Naive thymus-derived CD4-positive, alpha-beta T cell (primary cell): ENCODE data around the gene GPR26. TPM values are rescaled to one million over a fixed set of nuclear protein-coding genes. Genes with fewer than 3 reads are reported as not detected.
A peak's percentile ranks its signal among the peaks of the same experiment; 100 is the strongest.

ENCODE experiments used
- ATAC-seq: fragments of 150-1000 bp; cut with Tn5 transposase; 2 replicates; pipeline ENCODE4 v1.10.0; 2021; ENCODE audit warnings: mild to moderate bottlenecking, moderate library complexity
- CTCF ChIA-PET: fragments of 350-600 bp; sonication (Branson Sonifier 250); formaldehyde crosslinking; loops from one replicate; lab custom pipeline; 2021; ENCODE audit warnings: antibody characterized with exemption; lab: Charles Lee
- POLR2A ChIA-PET: fragments of 350-600 bp; sonication (Branson Sonifier 250); formaldehyde crosslinking; loops from one replicate; lab custom pipeline; 2021; ENCODE audit warnings: antibody characterized with exemption, inconsistent platforms; lab: Charles Lee
- DNase-seq, 9 donors: peaks; one replicate each; pipeline versions ENCODE4 v3.0.0 to v3.0.0-alpha.2; 2020 to 2022; ENCODE audit warnings: mixed read lengths in 1 of 9
- H3K27ac ChIP-seq: one replicate; pipeline ENCODE4 v1.7.0; 2013; ENCODE audit warnings: mild to moderate bottlenecking, low read depth, low read length, moderate library complexity
- H3K27me3 ChIP-seq, 2 donors: one replicate each; pipeline ENCODE4 v1.7.0; 2013; ENCODE audit warnings: low read length in 2 of 2, mild to moderate bottlenecking in 2 of 2, moderate library complexity in 2 of 2; ENCODE audit not compliant: control insufficient read depth in 2 of 2, insufficient read depth in 2 of 2
- H3K36me3 ChIP-seq, 3 experiments: 1 replicate in 2 of 3; 2 replicates in 1 of 3; pipeline ENCODE4 v1.7.0; 2013; ENCODE audit warnings: low read length in 3 of 3, mild to moderate bottlenecking in 3 of 3, moderate library complexity in 1 of 3; ENCODE audit not compliant: insufficient read depth in 3 of 3, control insufficient read depth in 2 of 3
- H3K4me1 ChIP-seq, 2 donors: one replicate each; pipeline ENCODE4 v1.7.0; 2013; ENCODE audit warnings: low read length in 2 of 2, mild to moderate bottlenecking in 2 of 2, moderate library complexity in 1 of 2; ENCODE audit not compliant: control insufficient read depth in 2 of 2, insufficient read depth in 2 of 2
- H3K4me3 ChIP-seq: 2 replicates; pipeline ENCODE4 v1.7.0; 2013; ENCODE audit warnings: mild to moderate bottlenecking, low read length
- H3K9me3 ChIP-seq, 3 experiments: 1 replicate in 2 of 3; 2 replicates in 1 of 3; pipeline ENCODE4 v1.7.0; 2013; ENCODE audit warnings: low read length in 3 of 3; ENCODE audit not compliant: control insufficient read depth in 2 of 3
- H3K27ac Mint-ChIP-seq, 9 donors: one replicate each; pipeline ENCODE4 v1.8.0; 2020 to 2022; ENCODE audit warnings: mixed read lengths in 9 of 9, mild to moderate bottlenecking in 8 of 9, moderate library complexity in 5 of 9, inconsistent platforms in 2 of 9
- H3K27me3 Mint-ChIP-seq, 5 donors: one replicate each; pipeline ENCODE4 v1.8.0; 2021 to 2022; ENCODE audit warnings: mixed read lengths in 5 of 5, mild to moderate bottlenecking in 1 of 5
- H3K36me3 Mint-ChIP-seq, 5 donors: one replicate each; pipeline ENCODE4 v1.8.0; 2020 to 2022; ENCODE audit warnings: mixed read lengths in 5 of 5, mild to moderate bottlenecking in 3 of 5, inconsistent platforms in 1 of 5
- H3K4me1 Mint-ChIP-seq, 7 donors: one replicate each; pipeline ENCODE4 v1.8.0; 2020 to 2022; ENCODE audit warnings: mixed read lengths in 7 of 7, mild to moderate bottlenecking in 3 of 7, inconsistent platforms in 1 of 7
- H3K4me3 Mint-ChIP-seq, 10 donors: one replicate each; pipeline ENCODE4 v1.8.0; 2020 to 2022; ENCODE audit warnings: mild to moderate bottlenecking in 10 of 10, mixed read lengths in 10 of 10, moderate library complexity in 6 of 10, inconsistent platforms in 2 of 10
- H3K9me3 Mint-ChIP-seq, 11 donors: one replicate each; pipeline ENCODE4 v1.8.0; 2020 to 2022; ENCODE audit warnings: mixed read lengths in 11 of 11, mild to moderate bottlenecking in 4 of 11, inconsistent platforms in 1 of 11, moderate library complexity in 1 of 11
- intact Hi-C, 2 donors: fragments of 100-400 bp; cut with micrococcal nuclease; formaldehyde crosslinking; loops; one replicate each; pipeline ENCODE4 v1.15.1; 2023
- polyA plus RNA-seq, 2 donors: library from polyadenylated mRNA; unstranded; fragments of 300-500 nt; fragmentation: Illumina TruSeq; gene quantifications; one replicate each; pipeline ENCODE4 v1.2.3, GENCODE V29; 2021
- total RNA-seq, 6 experiments: library from RNA in 5 of 6; stranded (reverse) in 5 of 6; gene quantifications; 1 replicate in 5 of 6; 2 replicates in 1 of 6; pipeline ENCODE4 v1.2.3 and lab custom pipeline; 2021 to 2026

The GPR26 gene, protein sequence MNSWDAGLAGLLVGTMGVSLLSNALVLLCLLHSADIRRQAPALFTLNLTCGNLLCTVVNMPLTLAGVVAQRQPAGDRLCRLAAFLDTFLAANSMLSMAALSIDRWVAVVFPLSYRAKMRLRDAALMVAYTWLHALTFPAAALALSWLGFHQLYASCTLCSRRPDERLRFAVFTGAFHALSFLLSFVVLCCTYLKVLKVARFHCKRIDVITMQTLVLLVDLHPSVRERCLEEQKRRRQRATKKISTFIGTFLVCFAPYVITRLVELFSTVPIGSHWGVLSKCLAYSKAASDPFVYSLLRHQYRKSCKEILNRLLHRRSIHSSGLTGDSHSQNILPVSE
- not detected for total RNA-seq
- not detected for polyA plus RNA-seq
- total RNA-seq (lab: John Stamatoyannopoulos, UW): not detected

DNA sequence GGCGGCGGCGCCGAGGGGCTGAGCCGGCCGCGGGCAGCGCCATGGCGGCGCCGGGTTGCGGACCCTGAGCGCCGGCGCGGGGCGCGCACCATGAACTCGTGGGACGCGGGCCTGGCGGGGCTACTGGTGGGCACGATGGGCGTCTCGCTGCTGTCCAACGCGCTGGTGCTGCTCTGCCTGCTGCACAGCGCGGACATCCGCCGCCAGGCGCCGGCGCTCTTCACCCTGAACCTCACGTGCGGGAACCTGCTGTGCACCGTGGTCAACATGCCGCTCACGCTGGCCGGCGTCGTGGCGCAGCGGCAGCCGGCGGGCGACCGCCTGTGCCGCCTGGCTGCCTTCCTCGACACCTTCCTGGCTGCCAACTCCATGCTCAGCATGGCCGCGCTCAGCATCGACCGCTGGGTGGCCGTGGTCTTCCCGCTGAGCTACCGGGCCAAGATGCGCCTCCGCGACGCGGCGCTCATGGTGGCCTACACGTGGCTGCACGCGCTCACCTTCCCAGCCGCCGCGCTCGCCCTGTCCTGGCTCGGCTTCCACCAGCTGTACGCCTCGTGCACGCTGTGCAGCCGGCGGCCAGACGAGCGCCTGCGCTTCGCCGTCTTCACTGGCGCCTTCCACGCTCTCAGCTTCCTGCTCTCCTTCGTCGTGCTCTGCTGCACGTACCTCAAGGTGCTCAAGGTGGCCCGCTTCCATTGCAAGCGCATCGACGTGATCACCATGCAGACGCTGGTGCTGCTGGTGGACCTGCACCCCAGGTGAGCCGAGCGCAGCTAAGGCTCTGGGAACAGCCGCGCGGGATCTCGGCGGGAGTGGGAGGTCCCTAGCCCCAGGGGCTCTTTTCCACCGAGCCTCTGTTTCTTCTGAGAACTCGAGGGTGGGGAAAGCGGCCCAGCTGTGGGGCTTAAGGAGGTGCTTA lies at the start of gene GPR26:
GPR26 (plus strand) TSS at position 38 of the 919 bp plus-strand sequence; CDS start at position 91, 53 bp downstream.
- H3K9me3 Mint-ChIP-seq: peaks cover 0 to 20% (median 4%) of the 10 kb centered on the region in 11 donors
- CTCF ChIA-PET: no interaction called here
- Histone ChIP-seq H3K36me3 (no peaks in the 10 kb centered on the region), H3K27me3 (no peaks in the 10 kb centered on the region), H3K4me3 (no peak within 1 kb of the TSS), H3K27ac (no peak within 1 kb of the TSS), H3K9me3 (peaks cover 0 to 5% (median 0%) of the 10 kb centered on the region in 3 experiments), H3K4me1 (no peaks in the 10 kb centered on the region)
- H3K4me1 Mint-ChIP-seq: peaks cover 0 to 7% (median 0%) of the 10 kb centered on the region in 7 donors
- no peak within 1 kb of the TSS for H3K4me3 Mint-ChIP-seq
- POLR2A ChIA-PET: no interaction called here
- H3K27me3 Mint-ChIP-seq: peaks cover 12 to 67% (median 26%) of the 10 kb centered on the region in 5 donors
- H3K27ac Mint-ChIP-seq: no peak within 1 kb of the TSS
- H3K36me3 Mint-ChIP-seq: peaks cover 0 to 5% (median 0%) of the 10 kb centered on the region in 5 donors
- intact Hi-C loops: no loop called here
- DNase-seq: no peak
- ATAC-seq: no peak

DNA sequence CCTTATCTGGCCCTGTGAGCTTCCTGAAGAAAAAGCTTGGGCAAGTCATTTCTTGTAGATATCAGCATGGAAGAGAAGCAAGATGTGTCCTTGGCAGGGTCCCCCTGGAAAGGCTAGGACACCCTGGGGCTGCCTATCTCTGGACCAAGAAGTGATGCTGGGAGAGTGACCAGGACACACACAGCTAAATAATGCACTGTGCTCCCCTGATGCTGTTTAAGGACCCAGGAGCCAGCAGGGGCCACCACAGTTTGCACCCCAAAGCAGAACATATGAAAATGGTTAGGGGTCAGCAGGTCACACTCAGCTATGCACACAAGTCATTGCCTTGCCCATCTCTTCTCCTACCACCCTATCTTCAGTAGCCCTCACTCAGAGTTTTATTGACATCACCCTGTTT lies 47.9 kb upstream of the GPR26 start:
- Histone ChIP-seq H3K4me1 (no peaks in the 10 kb centered on the region), H3K4me3 (no peak overlapping the region), H3K36me3 (no peaks in the 10 kb centered on the region), H3K9me3 (no peaks in the 10 kb centered on the region), H3K27ac (no peak overlapping the region), H3K27me3 (peaks cover 0 to 3% of the 10 kb centered on the region in 2 donors)
- CTCF ChIA-PET: no interaction called here
- POLR2A ChIA-PET: no interaction called here
- peaks cover 0 to 11% (median 2%) of the 10 kb centered on the region in 11 donors for H3K9me3 Mint-ChIP-seq
- H3K4me1 Mint-ChIP-seq: no peaks in the 10 kb centered on the region
- ATAC-seq (no peak), DNase-seq (no peak)
- no peak overlapping the region for H3K4me3 Mint-ChIP-seq
- no peak overlapping the region for H3K27ac Mint-ChIP-seq
- H3K36me3 Mint-ChIP-seq: no peaks in the 10 kb centered on the region
- intact Hi-C loops: no loop called here
- H3K27me3 Mint-ChIP-seq: peaks cover 0 to 33% (median 12%) of the 10 kb centered on the region in 5 donors

DNA sequence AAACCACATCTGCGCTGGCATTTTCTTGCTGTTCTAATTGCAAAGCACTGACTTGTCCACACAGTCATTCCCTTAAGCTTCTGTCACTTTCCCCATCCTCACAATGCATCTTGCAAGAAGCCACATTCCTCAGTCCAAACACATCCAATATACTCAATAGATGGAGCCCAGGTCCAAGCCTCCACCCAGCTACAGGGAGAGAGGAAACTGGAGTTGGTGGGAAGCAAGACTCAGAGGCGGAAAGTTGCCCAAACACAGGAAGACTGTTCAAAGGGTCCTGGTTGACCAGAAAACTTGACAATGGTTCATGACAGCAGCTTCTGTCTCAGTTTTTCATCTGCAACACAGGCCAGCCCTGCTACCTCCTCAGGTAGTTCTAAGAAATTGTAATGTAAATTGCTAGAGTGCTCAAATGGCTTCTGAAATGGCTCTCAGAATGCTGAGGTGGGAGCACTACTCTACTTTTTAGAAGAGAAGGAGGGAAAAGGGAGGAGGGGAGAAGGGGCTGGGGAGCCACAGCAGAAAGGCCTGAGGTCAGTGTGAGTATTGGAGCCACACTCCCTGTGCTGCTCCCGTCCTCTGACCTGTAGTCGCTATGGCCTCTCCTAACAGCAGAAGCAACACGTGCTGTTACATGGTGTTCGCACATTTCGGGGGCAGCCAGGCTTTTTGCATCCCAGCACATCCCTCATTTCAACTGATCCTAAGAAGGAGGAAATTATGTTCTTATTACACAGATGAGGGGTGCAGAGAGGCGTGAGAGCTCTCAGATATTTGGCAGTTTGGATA lies 46.9 kb upstream of the GPR26 start:
- no peak overlapping the region for H3K4me3 ChIP-seq
- DNase-seq (no peak), ATAC-seq (no peak)
- no peaks in the 10 kb centered on the region for H3K9me3 ChIP-seq
- H3K27me3 ChIP-seq: peaks cover 0 to 3% of the 10 kb centered on the region in 2 donors
- Mint-ChIP-seq H3K4me1 (no peaks in the 10 kb centered on the region), H3K9me3 (peaks cover 0 to 12% (median 3%) of the 10 kb centered on the region in 11 donors), H3K36me3 (no peaks in the 10 kb centered on the region), H3K27ac (no peak overlapping the region), H3K4me3 (no peak overlapping the region), H3K27me3 (peaks cover 0 to 32% (median 11%) of the 10 kb centered on the region in 5 donors)
- POLR2A ChIA-PET: no interaction called here
- no peak overlapping the region for H3K27ac ChIP-seq
- intact Hi-C loops: no loop called here
- CTCF ChIA-PET: no interaction called here
- no peaks in the 10 kb centered on the region for H3K4me1 ChIP-seq
- no peaks in the 10 kb centered on the region for H3K36me3 ChIP-seq

DNA sequence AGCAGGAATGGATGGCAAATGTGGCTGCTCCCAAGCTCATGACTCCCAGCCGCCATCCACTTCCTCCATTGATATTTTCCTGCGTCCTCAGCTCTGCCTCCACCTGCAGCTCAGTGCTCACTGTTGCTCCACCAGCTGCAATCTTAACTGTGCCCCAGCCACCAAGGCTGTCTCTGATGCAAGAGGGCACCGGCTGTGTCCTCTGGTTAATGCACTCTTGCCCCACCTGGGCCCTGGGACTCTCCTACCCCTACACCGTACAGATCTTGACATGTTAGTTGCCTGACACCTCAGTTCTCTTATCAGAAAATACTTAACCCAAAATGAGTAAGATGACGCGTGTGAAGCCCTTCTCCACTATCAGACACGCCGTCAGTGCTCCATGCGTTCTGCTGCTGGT lies 45.5 kb upstream of the GPR26 start:
- no peak for DNase-seq
- H3K4me3 Mint-ChIP-seq: no peak overlapping the region
- H3K36me3 Mint-ChIP-seq: no peaks in the 10 kb centered on the region
- intact Hi-C loops: no loop called here
- Histone ChIP-seq H3K9me3 (no peaks in the 10 kb centered on the region), H3K36me3 (no peaks in the 10 kb centered on the region), H3K27ac (no peak overlapping the region), H3K4me3 (no peak overlapping the region), H3K4me1 (no peaks in the 10 kb centered on the region), H3K27me3 (peaks cover 0 to 3% of the 10 kb centered on the region in 2 donors)
- ATAC-seq: no peak
- no peaks in the 10 kb centered on the region for H3K4me1 Mint-ChIP-seq
- peak overlapping the region in 1 of 9 donors; percentile 1 for H3K27ac Mint-ChIP-seq
- ChIA-PET CTCF (no interaction called here), POLR2A (no interaction called here)
- H3K9me3 Mint-ChIP-seq: peaks cover 0 to 12% (median 2%) of the 10 kb centered on the region in 11 donors
- H3K27me3 Mint-ChIP-seq: peaks cover 0 to 24% (median 8%) of the 10 kb centered on the region in 5 donors

DNA sequence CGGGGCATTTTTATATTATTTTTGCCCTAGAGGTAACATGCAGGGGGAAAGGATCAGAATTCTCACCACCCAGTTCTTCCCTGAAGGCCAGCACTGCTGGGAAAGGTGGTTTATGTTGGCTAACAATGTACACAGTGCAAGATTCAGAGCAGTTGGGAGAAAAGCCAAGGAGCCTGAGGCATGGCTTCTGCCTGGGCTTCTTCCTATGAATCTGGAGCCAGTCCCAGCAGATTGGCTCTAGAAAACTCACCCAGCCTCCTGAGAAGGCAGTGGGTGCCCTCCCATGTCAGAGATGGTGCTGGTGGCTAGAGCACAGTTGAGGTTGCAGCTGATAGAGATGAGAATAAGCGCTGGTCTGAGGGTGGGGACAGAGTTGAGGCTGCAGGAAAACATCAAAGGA lies 44.7 kb upstream of the GPR26 start:
- no peak overlapping the region for H3K27ac ChIP-seq
- H3K36me3 ChIP-seq: no peaks in the 10 kb centered on the region
- ChIA-PET CTCF (no interaction called here), POLR2A (no interaction called here)
- H3K27me3 ChIP-seq: peaks cover 0 to 3% of the 10 kb centered on the region in 2 donors
- H3K9me3 ChIP-seq: no peaks in the 10 kb centered on the region
- Mint-ChIP-seq H3K27me3 (peaks cover 0 to 24% (median 5%) of the 10 kb centered on the region in 5 donors), H3K4me1 (no peaks in the 10 kb centered on the region), H3K27ac (no peak overlapping the region), H3K9me3 (peaks cover 0 to 12% (median 0%) of the 10 kb centered on the region in 11 donors), H3K4me3 (no peak overlapping the region), H3K36me3 (no peaks in the 10 kb centered on the region)
- no peak overlapping the region for H3K4me3 ChIP-seq
- intact Hi-C loops: no loop called here
- ATAC-seq: no peak
- no peak for DNase-seq
- H3K4me1 ChIP-seq: no peaks in the 10 kb centered on the region

DNA sequence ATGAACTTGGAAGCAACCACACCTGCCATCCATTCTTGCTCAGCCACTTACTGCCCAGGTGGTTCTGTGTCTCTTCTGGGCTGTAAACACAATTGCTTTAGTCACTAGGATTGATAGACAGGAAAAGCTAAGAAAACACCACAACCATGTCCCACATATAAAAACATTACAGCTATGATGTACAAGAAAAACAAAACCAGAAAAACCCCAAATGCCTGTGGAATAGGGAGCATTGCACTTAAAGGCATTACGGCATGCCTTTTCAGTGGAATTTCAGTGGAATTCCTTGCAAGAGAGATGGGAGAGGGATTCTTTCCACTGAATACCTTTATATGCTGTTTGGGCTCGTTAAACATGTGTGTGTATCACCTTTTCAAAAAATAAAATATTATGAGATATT lies 44.2 kb upstream of the GPR26 start:
- intact Hi-C loops: no loop called here
- no peak overlapping the region for H3K27ac ChIP-seq
- no peaks in the 10 kb centered on the region for H3K9me3 ChIP-seq
- H3K27ac Mint-ChIP-seq: no peak overlapping the region
- ATAC-seq (no peak), DNase-seq (no peak)
- peaks cover 0 to 12% (median 0%) of the 10 kb centered on the region in 11 donors for H3K9me3 Mint-ChIP-seq
- POLR2A ChIA-PET: no interaction called here
- H3K4me1 Mint-ChIP-seq: no peaks in the 10 kb centered on the region
- peaks cover 0 to 3% of the 10 kb centered on the region in 2 donors for H3K27me3 ChIP-seq
- CTCF ChIA-PET: no interaction called here
- H3K36me3 ChIP-seq: no peaks in the 10 kb centered on the region
- H3K4me1 ChIP-seq: no peaks in the 10 kb centered on the region
- H3K4me3 Mint-ChIP-seq: no peak overlapping the region
- H3K27me3 Mint-ChIP-seq: peaks cover 0 to 24% (median 5%) of the 10 kb centered on the region in 5 donors
- H3K4me3 ChIP-seq: no peak overlapping the region
- H3K36me3 Mint-ChIP-seq: no peaks in the 10 kb centered on the region
